ENCODE measurements around the gene UROC1. TPM values are rescaled to one million over a fixed set of nuclear protein-coding genes. Genes with fewer than 3 reads are reported as not detected.

Gene UROC1
- total RNA-seq, 1 experiment from 2014 or later: not detected

DNA sequence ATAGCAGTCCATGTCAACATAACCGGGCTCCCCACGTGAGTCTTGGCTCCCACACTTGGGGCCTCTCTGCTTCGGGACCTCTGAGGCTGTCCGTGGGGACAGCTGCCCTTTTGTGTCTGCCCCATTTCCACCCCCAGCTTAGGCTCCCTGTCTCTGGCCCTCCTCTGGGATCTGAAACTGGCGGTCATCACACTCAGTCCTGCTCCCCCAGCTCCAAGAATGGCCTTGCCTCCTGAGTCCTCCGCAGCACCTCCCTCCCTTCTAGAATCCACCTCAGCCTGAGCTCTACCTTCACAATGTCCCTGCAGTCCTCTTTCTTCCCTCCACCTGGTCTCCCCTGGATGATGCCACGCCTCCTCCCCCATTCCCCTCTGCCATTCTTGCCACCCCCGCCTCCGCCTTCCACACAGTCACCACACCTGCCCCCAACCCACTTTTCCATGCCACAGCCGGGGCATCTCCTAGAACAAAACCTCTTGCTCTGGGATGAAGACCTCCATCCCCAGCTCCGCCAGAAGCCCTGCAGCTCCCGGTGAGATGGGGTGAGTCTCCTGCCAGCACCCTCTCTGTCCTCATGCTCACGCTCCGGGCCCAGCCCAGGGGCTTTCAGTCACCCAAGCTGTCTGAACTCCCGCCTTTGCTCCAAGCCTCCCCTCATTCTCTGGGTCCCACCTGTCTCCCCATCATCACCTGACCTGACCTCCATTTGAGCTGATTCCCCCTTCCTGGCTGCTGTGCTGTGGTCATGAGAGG is 34.9 kb downstream of the UROC1 start:
- no peak overlapping the region for H3K27ac Mint-ChIP-seq (ENCODE audit: low read depth, unreplicated experiment)
- POLR2A ChIA-PET: no interaction called here
- CTCF ChIA-PET: no interaction called here

DNA sequence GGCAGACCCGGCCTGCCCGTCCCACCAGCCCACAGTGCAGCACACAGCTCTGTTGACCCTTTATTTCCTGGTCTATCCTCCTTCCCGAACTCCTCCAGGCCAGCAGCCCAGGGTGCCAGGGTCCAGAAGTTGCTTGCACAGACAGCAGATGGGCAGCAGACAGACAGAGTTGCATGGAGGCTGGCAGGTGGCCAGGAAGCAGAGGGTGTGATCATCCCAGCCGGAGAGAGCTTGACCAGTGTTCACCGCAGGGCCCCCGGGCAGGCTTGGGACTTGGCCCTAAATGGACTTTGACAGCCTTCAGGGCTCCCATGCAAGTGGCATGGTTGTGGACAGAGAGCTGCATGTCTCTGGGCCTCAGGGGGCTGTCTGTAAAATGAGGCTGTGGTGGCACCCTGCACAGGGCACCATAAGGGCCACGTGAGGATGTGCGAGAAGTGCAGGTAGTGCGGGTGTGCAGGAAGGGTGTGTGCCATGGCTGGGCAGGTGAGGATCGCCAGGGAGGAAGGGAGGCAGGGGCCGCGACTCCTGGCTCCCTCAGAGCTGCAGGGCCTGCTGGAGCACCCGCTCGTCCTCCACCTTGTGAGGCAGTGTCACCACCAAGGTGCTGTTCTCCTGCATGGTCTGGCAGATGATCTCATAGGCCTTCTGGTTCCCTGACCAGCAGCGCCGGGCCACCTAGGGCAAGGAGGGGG is 35.6 kb downstream of the UROC1 start:
- H3K36me3 Mint-ChIP-seq (ENCODE audit: insufficient read depth, unreplicated experiment): no peaks in the 10 kb centered on the region
- TF ChIP-seq, protein P1, sequence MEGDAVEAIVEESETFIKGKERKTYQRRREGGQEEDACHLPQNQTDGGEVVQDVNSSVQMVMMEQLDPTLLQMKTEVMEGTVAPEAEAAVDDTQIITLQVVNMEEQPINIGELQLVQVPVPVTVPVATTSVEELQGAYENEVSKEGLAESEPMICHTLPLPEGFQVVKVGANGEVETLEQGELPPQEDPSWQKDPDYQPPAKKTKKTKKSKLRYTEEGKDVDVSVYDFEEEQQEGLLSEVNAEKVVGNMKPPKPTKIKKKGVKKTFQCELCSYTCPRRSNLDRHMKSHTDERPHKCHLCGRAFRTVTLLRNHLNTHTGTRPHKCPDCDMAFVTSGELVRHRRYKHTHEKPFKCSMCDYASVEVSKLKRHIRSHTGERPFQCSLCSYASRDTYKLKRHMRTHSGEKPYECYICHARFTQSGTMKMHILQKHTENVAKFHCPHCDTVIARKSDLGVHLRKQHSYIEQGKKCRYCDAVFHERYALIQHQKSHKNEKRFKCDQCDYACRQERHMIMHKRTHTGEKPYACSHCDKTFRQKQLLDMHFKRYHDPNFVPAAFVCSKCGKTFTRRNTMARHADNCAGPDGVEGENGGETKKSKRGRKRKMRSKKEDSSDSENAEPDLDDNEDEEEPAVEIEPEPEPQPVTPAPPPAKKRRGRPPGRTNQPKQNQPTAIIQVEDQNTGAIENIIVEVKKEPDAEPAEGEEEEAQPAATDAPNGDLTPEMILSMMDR (IDR thresholded peaks at IDR 0.05; ENCODE audit: unreplicated experiment): no peak
- intact Hi-C loops (cut with micrococcal nuclease): no loop called here
- peaks cover 19% of the 10 kb centered on the region for H3K4me1 Mint-ChIP-seq (ENCODE audit: insufficient read depth, unreplicated experiment)
- no peak overlapping the region for H3K27ac Mint-ChIP-seq (ENCODE audit: low read depth, unreplicated experiment)
- POLR2A ChIA-PET: no interaction called here
- no peaks in the 10 kb centered on the region for H3K27me3 Mint-ChIP-seq (ENCODE audit: insufficient read depth, unreplicated experiment)
- CTCF ChIA-PET: no interaction called here
- no peaks in the 10 kb centered on the region for H3K9me3 Mint-ChIP-seq (ENCODE audit: unreplicated experiment)
- no TSS peak for BruUV-seq (replicated peaks)
- no peak overlapping the region for H3K4me3 Mint-ChIP-seq (ENCODE audit: unreplicated experiment)
- DNase-seq (ENCODE audit: unreplicated experiment): peak; percentile 47

More for the DNA sequence above, 34.9 kb downstream of the UROC1 start:
- Mint-ChIP-seq H3K9me3 (ENCODE audit: unreplicated experiment) (no peaks in the 10 kb centered on the region), H3K36me3 (ENCODE audit: insufficient read depth, unreplicated experiment) (no peaks in the 10 kb centered on the region), H3K4me1 (ENCODE audit: insufficient read depth, unreplicated experiment) (peaks cover 18% of the 10 kb centered on the region), H3K4me3 (ENCODE audit: unreplicated experiment) (no peak overlapping the region), H3K27me3 (ENCODE audit: insufficient read depth, unreplicated experiment) (no peaks in the 10 kb centered on the region)
- BruUV-seq (replicated peaks): no TSS peak
- DNase-seq (ENCODE audit: unreplicated experiment): no peak
- TF ChIP-seq, protein P1 (IDR thresholded peaks at IDR 0.05; ENCODE audit: unreplicated experiment): no peak
- intact Hi-C loops (cut with micrococcal nuclease): no loop called here

DNA sequence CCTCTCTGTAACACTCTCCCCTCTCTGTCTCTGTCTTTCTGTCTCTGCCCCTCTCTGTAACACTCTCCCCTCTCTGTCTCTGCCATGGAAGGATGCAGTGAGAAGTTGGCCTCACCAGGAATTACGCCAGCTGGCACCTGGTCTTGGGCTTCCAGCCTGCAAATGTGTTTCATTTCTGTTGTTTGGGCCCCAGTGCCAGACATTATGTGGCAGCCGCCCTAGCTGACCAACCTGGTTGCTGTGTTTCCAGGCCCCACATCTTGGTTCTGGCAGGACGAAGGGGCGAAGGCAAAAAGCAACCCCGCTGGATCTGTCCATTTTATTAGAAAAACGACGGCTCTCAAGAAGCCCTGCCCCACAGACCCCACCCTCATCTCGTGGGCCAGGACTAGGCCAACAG is 36.7 kb downstream of the UROC1 start:
- Mint-ChIP-seq H3K27ac (ENCODE audit: low read depth, unreplicated experiment) (no peak overlapping the region), H3K4me1 (ENCODE audit: insufficient read depth, unreplicated experiment) (peaks cover 16% of the 10 kb centered on the region), H3K27me3 (ENCODE audit: insufficient read depth, unreplicated experiment) (no peaks in the 10 kb centered on the region), H3K36me3 (ENCODE audit: insufficient read depth, unreplicated experiment) (no peaks in the 10 kb centered on the region), H3K9me3 (ENCODE audit: unreplicated experiment) (no peaks in the 10 kb centered on the region), H3K4me3 (ENCODE audit: unreplicated experiment) (no peak overlapping the region)
- intact Hi-C loops (cut with micrococcal nuclease): no loop called here
- POLR2A ChIA-PET: no interaction called here
- TF ChIP-seq, protein P1 (IDR thresholded peaks at IDR 0.05; ENCODE audit: unreplicated experiment): no peak
- no peak for DNase-seq (ENCODE audit: unreplicated experiment)
- BruUV-seq (replicated peaks): no TSS peak
- CTCF ChIA-PET: no interaction called here

DNA sequence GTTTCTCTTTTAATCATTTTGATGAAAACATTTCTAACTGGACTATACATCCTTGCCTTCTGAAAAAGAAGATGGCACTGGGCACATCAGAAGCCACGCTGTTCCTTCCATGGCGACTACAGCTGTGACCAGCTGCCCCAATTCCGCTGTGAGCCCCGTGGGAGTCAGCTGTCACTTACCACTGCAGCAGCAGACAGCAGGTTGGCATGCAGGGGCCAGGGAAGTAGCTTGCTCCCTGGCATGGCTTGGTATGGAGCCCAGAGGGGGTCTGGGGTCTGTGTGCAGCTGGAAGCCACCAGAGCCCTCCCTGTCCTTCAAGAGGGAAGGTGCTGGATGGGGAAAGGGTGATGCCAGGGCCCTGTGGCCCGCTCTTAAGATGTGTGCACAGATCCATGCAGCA is 37.4 kb downstream of the UROC1 start:
- no peak overlapping the region for H3K27ac Mint-ChIP-seq (ENCODE audit: low read depth, unreplicated experiment)
- ChIA-PET CTCF (no interaction called here), POLR2A (no interaction called here)
- H3K36me3 Mint-ChIP-seq (ENCODE audit: insufficient read depth, unreplicated experiment): no peaks in the 10 kb centered on the region
- TF ChIP-seq, protein P1 (IDR thresholded peaks at IDR 0.05; ENCODE audit: unreplicated experiment): no peak
- H3K4me1 Mint-ChIP-seq (ENCODE audit: insufficient read depth, unreplicated experiment): peaks cover 16% of the 10 kb centered on the region
- H3K27me3 Mint-ChIP-seq (ENCODE audit: insufficient read depth, unreplicated experiment): no peaks in the 10 kb centered on the region
- no peak for DNase-seq (ENCODE audit: unreplicated experiment)
- H3K9me3 Mint-ChIP-seq (ENCODE audit: unreplicated experiment): no peaks in the 10 kb centered on the region
- intact Hi-C loops (cut with micrococcal nuclease): no loop called here
- no TSS peak for BruUV-seq (replicated peaks)
- no peak overlapping the region for H3K4me3 Mint-ChIP-seq (ENCODE audit: unreplicated experiment)
